NT2/D1 (cell line): ENCODE measurements around the gene RSAD1.
A peak's percentile ranks its signal among the peaks of the same experiment; 100 is the strongest.

Source experiments
- DNase-seq: peaks from one replicate; pipeline ENCODE4 v3.0.0-alpha.2; 2011; ENCODE audit warnings: low read depth, low spot score
- H3K27me3 ChIP-seq: 2 replicates; pipeline ENCODE4 v1.6.0; 2011; ENCODE audit warnings: mild to moderate bottlenecking; ENCODE audit not compliant: insufficient read length, insufficient read depth
- H3K36me3 ChIP-seq: 2 replicates; pipeline ENCODE4 v1.6.1; 2011; ENCODE audit warnings: mild to moderate bottlenecking, low read length, mixed read lengths; ENCODE audit not compliant: insufficient read depth, insufficient read length
- H3K4me1 ChIP-seq: 2 replicates; pipeline ENCODE4 v1.5.1; 2011; ENCODE audit not compliant: insufficient read depth, insufficient read length
- H3K4me3 ChIP-seq: 2 replicates; pipeline ENCODE4 v1.5.1; 2011; ENCODE audit warnings: low read depth; ENCODE audit not compliant: insufficient read length
- H3K9ac ChIP-seq: 2 replicates; pipeline ENCODE4 v1.6.0; 2011; ENCODE audit warnings: low read depth; ENCODE audit not compliant: insufficient read length
- H3K9me3 ChIP-seq: 2 replicates; pipeline ENCODE4 v1.5.1; 2011; ENCODE audit warnings: mild to moderate bottlenecking, low read length; ENCODE audit not compliant: insufficient read depth
- SUZ12 ChIP-seq: IDR thresholded peaks from 2 replicates; pipeline ENCODE4 v1.6.1; 2011; ENCODE audit not compliant: insufficient read length, insufficient read depth; ENCODE audit errors: extremely low read depth
- YY1 ChIP-seq: IDR thresholded peaks from 2 replicates; pipeline ENCODE4 v1.6.1; 2011; ENCODE audit not compliant: insufficient read length, insufficient read depth
- ZNF274 ChIP-seq: IDR thresholded peaks from 2 replicates; pipeline ENCODE4 v1.6.1; 2011; ENCODE audit warnings: mild to moderate bottlenecking, low read depth, low read length

RSAD1 gene

DNA sequence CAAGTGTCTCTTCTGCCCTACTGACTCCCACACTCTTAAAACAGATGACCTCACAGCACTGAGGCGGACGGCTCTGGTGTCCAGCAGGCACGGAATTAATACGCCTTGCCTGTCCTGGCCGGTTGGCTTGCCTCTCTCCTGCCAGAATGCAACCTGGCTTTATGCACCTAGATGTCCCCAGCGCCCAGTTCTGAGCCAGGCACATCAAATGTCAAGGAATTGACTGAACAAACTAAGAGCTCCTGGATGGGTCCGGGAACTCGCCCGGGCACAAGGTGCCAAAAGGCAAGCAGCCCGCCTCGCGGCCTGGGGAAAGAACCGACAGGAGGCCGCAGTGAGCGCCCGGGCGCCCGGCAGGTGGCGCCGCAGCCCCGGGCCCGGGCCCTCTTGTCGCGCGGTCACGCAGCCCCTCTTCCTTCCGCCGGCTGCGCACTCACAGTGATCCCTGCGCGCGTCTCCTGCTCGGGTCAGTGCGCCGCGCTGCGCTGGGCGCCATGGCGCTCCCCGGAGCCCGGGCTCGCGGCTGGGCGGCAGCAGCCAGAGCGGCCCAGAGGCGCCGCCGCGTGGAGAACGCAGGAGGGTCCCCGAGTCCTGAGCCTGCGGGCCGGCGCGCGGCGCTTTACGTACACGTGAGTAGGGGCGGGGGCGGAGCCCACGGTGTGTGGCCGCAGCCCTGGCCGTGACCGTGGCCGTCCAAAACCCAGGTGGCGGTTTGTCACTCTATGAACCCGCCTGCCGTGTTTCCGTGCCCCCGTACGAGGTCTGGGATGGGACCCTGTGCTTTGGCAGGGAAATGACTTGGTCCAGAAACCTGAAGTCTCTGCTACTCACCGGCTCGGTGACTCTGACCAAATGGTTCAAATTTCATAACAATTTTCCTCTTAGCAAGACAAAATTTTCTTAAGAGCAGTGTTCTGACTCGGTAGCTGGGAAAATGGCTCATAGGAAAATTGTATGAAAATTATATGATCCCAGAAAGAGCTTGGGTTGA is at the start of gene RSAD1:
RSAD1 (plus strand) TSS at position 470 of the 991 bp plus-strand sequence; CDS start at position 495, 25 bp downstream.
- Histone ChIP-seq H3K36me3 (peaks cover 20% of the 10 kb centered on the region), H3K4me3 (peak within 1 kb of the TSS; percentile 76), H3K27me3 (no peaks in the 10 kb centered on the region), H3K9ac (peak within 1 kb of the TSS; percentile 87), H3K9me3 (peaks cover 37% of the 10 kb centered on the region; the same call in 1 of the 2 replicates), H3K4me1 (peaks cover 4% of the 10 kb centered on the region)
- no peak for TF ChIP-seq SUZ12
- TF ChIP-seq ZNF274 = no peak
- TF ChIP-seq YY1 = peak; percentile 36
- DNase-seq = peak; percentile 75

- H3K9ac ChIP-seq = peak overlapping the region; percentile 36
- H3K9me3 ChIP-seq = no peaks in the 10 kb centered on the region; the same call in 1 of the 2 replicates
- H3K4me1 ChIP-seq = peaks cover 8% of the 10 kb centered on the region
- TF ChIP-seq ZNF274 = no peak
- TF ChIP-seq SUZ12 = no peak
- no peak for TF ChIP-seq YY1
- peaks cover 5% of the 10 kb centered on the region for H3K27me3 ChIP-seq
- no peak overlapping the region for H3K4me3 ChIP-seq
- no peak for DNase-seq
- peaks cover 4% of the 10 kb centered on the region for H3K36me3 ChIP-seq
Observed at GRCh38 chr17:50429793-50430192, 48.9 kb upstream of the RSAD1 start.

DNA sequence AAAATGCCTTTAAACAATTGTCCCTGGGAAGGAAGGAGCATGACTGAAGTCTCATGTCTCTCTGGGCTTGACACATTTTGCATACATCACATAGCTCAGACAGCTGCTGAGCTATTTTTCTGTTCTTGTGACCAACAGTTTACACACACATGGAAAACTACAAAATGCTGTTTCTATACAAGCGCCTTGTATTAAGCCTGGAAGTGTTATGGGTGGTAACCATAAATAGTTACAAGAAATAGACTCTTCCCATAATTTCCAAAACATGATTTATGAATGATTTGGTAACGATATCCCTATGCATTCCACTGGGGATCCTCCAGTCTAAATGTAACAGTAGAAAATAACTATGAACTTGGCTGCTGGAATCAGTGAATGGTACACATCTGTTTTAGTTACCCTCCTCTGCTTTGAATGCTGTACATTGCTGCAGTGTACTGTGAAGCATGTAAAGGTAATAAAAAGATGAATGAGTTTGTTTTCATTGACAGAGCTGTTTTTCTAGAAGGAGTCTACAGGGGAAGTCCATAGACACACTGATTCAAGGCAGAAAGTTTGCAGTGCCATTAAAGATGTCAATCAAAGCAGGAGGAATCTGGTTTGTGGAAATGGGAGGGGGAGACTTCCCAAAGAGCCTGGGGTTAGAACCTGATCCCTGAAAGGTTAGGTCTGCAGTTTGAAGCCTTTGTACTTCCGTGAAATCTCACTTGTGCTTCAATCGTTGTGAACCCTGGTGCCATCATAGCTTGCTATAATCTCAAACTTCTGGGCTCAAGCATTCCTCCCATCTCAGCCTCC is 47.6 kb upstream of the RSAD1 start:
- Histone ChIP-seq H3K36me3 (peaks cover 4% of the 10 kb centered on the region), H3K27me3 (no peaks in the 10 kb centered on the region), H3K4me3 (no peak overlapping the region), H3K4me1 (peaks cover 2% of the 10 kb centered on the region), H3K9me3 (no peaks in the 10 kb centered on the region; the same call in 1 of the 2 replicates), H3K9ac (no peak overlapping the region)
- TF ChIP-seq SUZ12 = no peak
- no peak for TF ChIP-seq YY1
- TF ChIP-seq ZNF274 = no peak
- no peak for DNase-seq

DNA sequence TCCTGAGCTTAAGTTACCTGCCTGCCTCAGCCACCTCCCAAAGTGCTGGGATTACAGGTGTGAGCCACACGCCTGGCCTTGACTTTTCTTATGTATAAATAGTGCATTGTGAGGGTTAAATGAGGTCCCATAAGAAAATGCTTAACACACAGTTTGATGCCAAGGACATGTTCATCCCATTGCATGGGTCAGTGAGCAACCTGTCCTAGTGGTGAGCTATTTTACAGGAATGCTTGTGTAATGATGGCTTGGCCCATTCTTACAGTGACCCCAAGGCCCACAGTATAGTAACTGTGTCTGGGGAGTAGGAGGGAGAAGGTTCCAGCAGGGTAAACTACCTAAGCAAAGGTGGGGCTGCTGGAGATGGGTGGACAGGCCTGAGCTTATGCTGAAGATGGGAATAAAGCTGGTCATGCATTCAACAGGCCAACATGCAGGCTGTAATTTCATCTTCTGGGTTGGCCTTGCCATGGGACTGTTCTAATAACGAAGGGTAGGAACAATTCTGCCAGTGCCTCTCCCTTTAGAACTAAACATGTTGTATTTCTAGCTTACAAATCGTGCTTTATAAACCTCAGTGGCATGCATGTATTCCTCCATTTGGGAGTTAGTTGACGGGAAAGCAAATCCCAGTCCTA is 46.4 kb upstream of the RSAD1 start:
- Histone ChIP-seq H3K4me3 (no peak overlapping the region), H3K9ac (no peak overlapping the region), H3K27me3 (no peaks in the 10 kb centered on the region), H3K4me1 (peaks cover 2% of the 10 kb centered on the region), H3K9me3 (no peaks in the 10 kb centered on the region; the same call in 1 of the 2 replicates), H3K36me3 (peaks cover 4% of the 10 kb centered on the region)
- no peak for TF ChIP-seq YY1
- no peak for TF ChIP-seq ZNF274
- TF ChIP-seq SUZ12 = no peak
- no peak for DNase-seq

- H3K9me3 ChIP-seq = no peaks in the 10 kb centered on the region
- H3K9ac ChIP-seq = no peak overlapping the region
Observed at GRCh38 chr17:50437409-50437808, 41.3 kb upstream of the RSAD1 start.

DNA sequence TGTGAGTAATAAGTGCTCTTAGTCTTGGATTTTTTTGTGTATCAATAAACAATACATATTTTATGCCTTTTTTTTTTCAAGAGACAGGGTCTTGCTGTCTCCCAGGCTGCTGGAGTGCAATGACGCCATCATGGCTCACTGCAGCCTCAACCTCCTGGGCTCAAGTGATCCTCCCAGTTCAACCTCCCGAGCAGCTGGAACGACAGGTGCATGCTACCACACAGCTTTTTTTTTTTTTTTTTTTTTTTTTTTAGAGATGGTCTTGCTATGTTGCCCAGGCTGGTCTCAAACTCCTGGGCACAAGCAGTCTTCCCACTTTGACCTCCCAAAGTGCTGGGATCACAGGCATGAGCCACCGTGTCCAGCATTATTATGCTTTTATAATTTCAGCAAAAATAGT is 39.7 kb upstream of the RSAD1 start:
- Histone ChIP-seq H3K9ac (no peak overlapping the region), H3K36me3 (peaks cover 6% of the 10 kb centered on the region), H3K4me3 (no peak overlapping the region), H3K4me1 (peaks cover 8% of the 10 kb centered on the region), H3K27me3 (no peaks in the 10 kb centered on the region), H3K9me3 (no peaks in the 10 kb centered on the region)
- DNase-seq = no peak
- TF ChIP-seq ZNF274 (no peak), SUZ12 (no peak), YY1 (no peak)

More at GRCh38 chr17:50437409-50437808, 41.3 kb upstream of the RSAD1 start:
- DNase-seq = no peak
- H3K36me3 ChIP-seq = peaks cover 6% of the 10 kb centered on the region
- peaks cover 8% of the 10 kb centered on the region for H3K4me1 ChIP-seq
- H3K27me3 ChIP-seq = no peaks in the 10 kb centered on the region
- H3K4me3 ChIP-seq = no peak overlapping the region
- TF ChIP-seq ZNF274 (no peak), YY1 (no peak)
